ENCODE results near the gene KRT72.

KRT72 gene

GRCh38 chr12:52578469-52578868 lies 22.8 kb downstream of the KRT72 start:
- no peak for DNase-seq

- no peak for DNase-seq
Observed at GRCh38 chr12:52577316-52577715, 23.9 kb downstream of the KRT72 start.

- DNase-seq: no peak
Observed at GRCh38 chr12:52575948-52576347, 25.3 kb downstream of the KRT72 start.

GRCh38 chr12:52575256-52575655 lies 26.0 kb downstream of the KRT72 start:
- no peak for DNase-seq

GRCh38 chr12:52573743-52574142 lies 27.5 kb downstream of the KRT72 start, which contains the start of gene KRT74:
Gene KRT74, minus strand, starts transcription at chr12:52573843. Its CDS starts 66 bp downstream, at chr12:52573777.
- DNase-seq: no peak

- DNase-seq: no peak
Observed at GRCh38 chr12:52573306-52573705, 28.0 kb downstream of the KRT72 start.

GRCh38 chr12:52570511-52570910 lies 30.8 kb downstream of the KRT72 start:
- no peak for DNase-seq

- peak in 6 of 14 donors; percentile 1 to 18 (median 14) for DNase-seq
Observed at GRCh38 chr12:52568111-52568510, 33.2 kb downstream of the KRT72 start.

- no peak for DNase-seq
Observed at GRCh38 chr12:52566847-52567291, 34.4 kb downstream of the KRT72 start.

GRCh38 chr12:52564582-52564981 lies 36.7 kb downstream of the KRT72 start:
- no peak for DNase-seq

GRCh38 chr12:52561880-52562449 lies 39.3 kb downstream of the KRT72 start:
- DNase-seq: no peak

GRCh38 chr12:52559979-52560378 lies 41.3 kb downstream of the KRT72 start:
- DNase-seq: no peak

GRCh38 chr12:52558781-52559445 lies 42.4 kb downstream of the KRT72 start:
- no peak for DNase-seq

- no peak for DNase-seq
Observed at GRCh38 chr12:52557476-52557875, 43.8 kb downstream of the KRT72 start.

GRCh38 chr12:52555577-52555976 lies 45.7 kb downstream of the KRT72 start:
- no peak for DNase-seq

- DNase-seq: no peak
Observed at GRCh38 chr12:52552681-52553195, 48.5 kb downstream of the KRT72 start, which contains the start of gene KRT71. Gene KRT71, minus strand, starts transcription at chr12:52553145. Its CDS starts 68 bp downstream, at chr12:52553077.

- DNase-seq: peak in 3 of 14 donors; percentile 15 to 44 (median 24)
Observed at GRCh38 chr12:52552055-52552454, 49.2 kb downstream of the KRT72 start.

- DNase-seq: no peak
Observed at GRCh38 chr12:52551216-52551865, 49.9 kb downstream of the KRT72 start.

- DNase-seq: no peak
Observed at GRCh38 chr12:52546126-52546525, 55.1 kb downstream of the KRT72 start.

- DNase-seq: peak in 7 of 14 donors; percentile 5 to 53 (median 23)
Observed at GRCh38 chr12:52543985-52544883, 57.0 kb downstream of the KRT72 start.

- no peak for DNase-seq
Observed at GRCh38 chr12:52542785-52543318, 58.4 kb downstream of the KRT72 start.

- no peak for DNase-seq
Observed at GRCh38 chr12:52542157-52542556, 59.1 kb downstream of the KRT72 start.
